WERI-Rb-1 (cell line): Measurements from ENCODE around the gene CELA3A.
"Not testable (repeated sequence)": the region's sequence is repeated elsewhere in the genome, so short reads cannot be mapped to it uniquely, and the experiment has no call there.

Source experiments
- DNase-seq: peaks from one replicate; pipeline ENCODE4 v3.0.0-alpha.2; 2020
- H3K27ac ChIP-seq: fragments of 250-450 bp; sonication (Bioruptor Pico); 2 replicates; pipeline ENCODE4 v1.5.1; 2020; ENCODE audit warnings: mild to moderate bottlenecking, moderate library complexity
- H3K27me3 ChIP-seq: fragments of 250-450 bp; sonication (Bioruptor Pico); 2 replicates; pipeline ENCODE4 v1.5.1; 2021; ENCODE audit warnings: mild to moderate bottlenecking, low read depth, moderate library complexity; ENCODE audit not compliant: insufficient read depth, severe bottlenecking
- H3K36me3 ChIP-seq: fragments of 250-450 bp; sonication (Bioruptor Pico); 2 replicates; pipeline ENCODE4 v1.5.1; 2020; ENCODE audit warnings: mild to moderate bottlenecking, moderate library complexity
- H3K4me3 ChIP-seq: 2 replicates; pipeline ENCODE4 v1.5.1; 2011; ENCODE audit warnings: low read depth, mild to moderate bottlenecking, control low read depth, low read length
- H3K9me3 ChIP-seq: fragments of 250-450 bp; sonication (Bioruptor Pico); 2 replicates; pipeline ENCODE4 v1.5.1; 2021; ENCODE audit warnings: mild to moderate bottlenecking, moderate library complexity; ENCODE audit not compliant: severe bottlenecking
- TF ChIP-seq, protein P1 (sequence below): IDR thresholded peaks from 2 replicates; pipeline ENCODE4 v1.5.1; 2011; ENCODE audit warnings: low read depth, mild to moderate bottlenecking, control low read depth, inconsistent platforms, low read length

The CELA3A gene

DNA sequence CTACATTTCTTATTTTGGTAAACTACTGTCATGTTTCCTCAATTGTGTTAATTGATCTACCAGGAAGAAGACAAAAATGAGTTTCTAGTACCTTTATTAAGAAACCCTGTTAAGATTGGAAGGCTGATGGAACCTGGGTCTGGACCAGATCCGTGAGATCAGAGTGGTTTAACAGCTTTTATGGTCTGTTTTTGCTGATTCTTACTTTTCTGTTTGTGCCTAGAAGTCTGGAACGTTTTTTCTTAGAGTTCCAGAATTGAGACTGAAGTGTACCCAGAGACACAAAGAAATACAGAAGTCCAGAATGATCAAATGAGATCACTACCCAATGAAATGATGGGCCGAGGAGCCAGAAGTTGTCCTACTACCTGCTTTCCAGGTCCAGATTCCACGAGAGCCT, 28.6 kb downstream of the CELA3A start:
- no peak for DNase-seq
- TF ChIP-seq, protein P1, sequence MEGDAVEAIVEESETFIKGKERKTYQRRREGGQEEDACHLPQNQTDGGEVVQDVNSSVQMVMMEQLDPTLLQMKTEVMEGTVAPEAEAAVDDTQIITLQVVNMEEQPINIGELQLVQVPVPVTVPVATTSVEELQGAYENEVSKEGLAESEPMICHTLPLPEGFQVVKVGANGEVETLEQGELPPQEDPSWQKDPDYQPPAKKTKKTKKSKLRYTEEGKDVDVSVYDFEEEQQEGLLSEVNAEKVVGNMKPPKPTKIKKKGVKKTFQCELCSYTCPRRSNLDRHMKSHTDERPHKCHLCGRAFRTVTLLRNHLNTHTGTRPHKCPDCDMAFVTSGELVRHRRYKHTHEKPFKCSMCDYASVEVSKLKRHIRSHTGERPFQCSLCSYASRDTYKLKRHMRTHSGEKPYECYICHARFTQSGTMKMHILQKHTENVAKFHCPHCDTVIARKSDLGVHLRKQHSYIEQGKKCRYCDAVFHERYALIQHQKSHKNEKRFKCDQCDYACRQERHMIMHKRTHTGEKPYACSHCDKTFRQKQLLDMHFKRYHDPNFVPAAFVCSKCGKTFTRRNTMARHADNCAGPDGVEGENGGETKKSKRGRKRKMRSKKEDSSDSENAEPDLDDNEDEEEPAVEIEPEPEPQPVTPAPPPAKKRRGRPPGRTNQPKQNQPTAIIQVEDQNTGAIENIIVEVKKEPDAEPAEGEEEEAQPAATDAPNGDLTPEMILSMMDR: no peak
- H3K4me3 ChIP-seq: no peak overlapping the region
- H3K27ac ChIP-seq: no peak overlapping the region
- peaks cover 7% of the 10 kb centered on the region for H3K36me3 ChIP-seq
- no peaks in the 10 kb centered on the region for H3K9me3 ChIP-seq
- no peaks in the 10 kb centered on the region for H3K27me3 ChIP-seq

DNA sequence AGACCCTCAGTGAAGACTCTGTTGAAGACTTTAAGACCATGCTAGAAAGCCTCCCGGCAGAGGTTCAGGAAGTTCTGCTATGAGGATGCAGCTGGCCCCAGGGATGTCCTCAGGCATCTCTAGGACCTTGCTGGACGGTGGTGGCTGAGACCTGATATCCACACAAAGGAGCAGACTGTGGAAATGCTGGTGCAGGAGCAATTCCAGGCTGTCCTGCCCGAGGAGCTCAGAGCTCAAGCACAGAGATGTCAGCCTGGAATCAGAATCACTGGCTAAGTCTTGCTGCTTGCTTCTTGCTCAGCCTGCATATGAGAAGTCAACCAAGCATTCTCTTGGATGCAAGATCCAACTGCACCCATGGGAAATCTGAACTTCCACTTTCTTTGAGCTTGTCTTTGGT, 29.0 kb downstream of the CELA3A start:
- TF ChIP-seq, protein P1: no peak
- H3K4me3 ChIP-seq: no peak overlapping the region
- peaks cover 5% of the 10 kb centered on the region for H3K36me3 ChIP-seq
- H3K27me3 ChIP-seq: no peaks in the 10 kb centered on the region
- H3K27ac ChIP-seq: no peak overlapping the region
- no peak for DNase-seq
- no peaks in the 10 kb centered on the region for H3K9me3 ChIP-seq

DNA sequence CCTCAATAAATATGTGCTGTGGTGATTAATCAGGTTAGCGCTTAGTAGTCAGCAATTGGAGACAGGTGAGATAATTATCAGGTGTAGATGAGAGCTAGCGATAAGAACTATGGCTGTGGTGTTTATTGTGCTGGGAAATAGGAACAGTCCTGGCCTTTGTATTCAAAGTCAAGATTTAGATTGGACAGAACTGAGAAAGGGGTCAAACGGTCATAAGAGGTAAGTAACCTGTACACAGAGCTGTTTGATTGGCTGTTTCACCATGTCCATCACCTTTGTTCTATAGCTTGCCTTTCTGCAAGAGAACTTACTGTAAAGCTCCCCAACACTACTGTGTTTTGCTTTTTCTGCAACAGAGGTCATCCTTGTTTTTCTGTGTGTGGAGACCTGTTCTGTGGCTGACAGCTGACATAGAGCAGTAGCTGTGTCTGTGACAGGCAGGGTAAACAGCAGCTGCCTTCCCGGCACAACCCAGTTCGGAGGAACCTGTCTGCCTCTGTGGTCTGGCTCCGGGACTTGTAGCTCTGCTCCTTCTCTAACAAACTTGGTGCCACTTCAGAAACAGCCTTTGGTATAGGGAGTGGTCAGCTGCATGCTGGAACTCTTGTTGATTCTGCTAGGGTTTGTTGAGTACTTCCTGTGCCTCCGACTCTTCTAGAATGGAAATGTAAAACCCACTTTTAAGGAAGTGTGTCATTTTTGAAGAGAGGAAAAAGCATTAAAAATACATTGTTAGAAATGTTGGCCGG, 29.9 kb downstream of the CELA3A start:
- no peaks in the 10 kb centered on the region for H3K27me3 ChIP-seq
- no peak for DNase-seq
- H3K36me3 ChIP-seq: peaks cover 3% of the 10 kb centered on the region

DNA sequence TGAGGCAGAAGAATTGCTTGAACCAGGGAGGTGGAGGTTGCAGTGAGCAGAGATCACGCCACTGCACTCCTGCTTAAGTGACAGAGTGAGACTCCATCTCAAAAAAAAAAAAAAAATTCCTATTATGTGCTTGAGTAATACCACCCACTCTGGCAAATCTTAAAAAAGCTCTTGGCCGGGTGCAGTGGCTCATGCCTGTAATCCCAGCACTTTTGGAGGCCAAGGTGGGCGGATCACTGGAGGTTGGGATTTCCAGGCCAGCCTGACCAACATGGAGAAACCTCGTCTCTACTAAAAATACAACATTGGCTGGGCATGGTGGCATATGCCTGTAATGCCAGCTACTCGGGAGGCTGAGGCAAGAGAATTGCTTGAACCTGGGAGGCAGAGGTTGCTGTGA, 33.4 kb downstream of the CELA3A start:
- not testable (repeated sequence) for H3K9me3 ChIP-seq

More for the DNA sequence above, 29.9 kb downstream of the CELA3A start:
- H3K9me3 ChIP-seq: no peaks in the 10 kb centered on the region
- H3K4me3 ChIP-seq: no peak overlapping the region
- no peak overlapping the region for H3K27ac ChIP-seq
- TF ChIP-seq, protein P1: no peak

DNA sequence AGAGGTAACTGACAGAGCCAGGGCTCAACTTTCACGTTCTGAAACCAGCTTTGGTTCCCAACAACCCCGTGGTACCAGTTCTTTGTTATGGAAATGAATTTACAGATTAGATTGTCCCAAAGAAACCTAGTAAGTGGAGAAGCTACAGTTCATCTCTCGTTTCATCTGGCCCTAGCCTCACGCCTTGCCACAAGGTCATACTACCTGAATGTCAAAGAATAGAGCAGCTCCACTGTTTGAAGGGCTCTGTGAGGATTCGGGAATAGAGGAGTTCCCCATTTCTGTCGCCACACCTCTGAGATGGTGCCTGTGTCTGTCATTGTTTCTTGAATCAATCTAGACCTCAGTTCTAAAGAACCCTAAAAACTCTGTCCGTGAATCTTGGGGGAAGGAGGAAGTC, 36.1 kb downstream of the CELA3A start:
- DNase-seq: no peak
- Histone ChIP-seq H3K27ac (no peak overlapping the region), H3K36me3 (no peaks in the 10 kb centered on the region), H3K4me3 (no peak overlapping the region), H3K9me3 (no peaks in the 10 kb centered on the region), H3K27me3 (no peaks in the 10 kb centered on the region)
- TF ChIP-seq, protein P1: no peak

More for the DNA sequence above, 33.4 kb downstream of the CELA3A start:
- DNase-seq, H3K27me3 ChIP-seq, H3K27ac ChIP-seq, H3K4me3 ChIP-seq, H3K36me3 ChIP-seq: not testable (repeated sequence)

DNA sequence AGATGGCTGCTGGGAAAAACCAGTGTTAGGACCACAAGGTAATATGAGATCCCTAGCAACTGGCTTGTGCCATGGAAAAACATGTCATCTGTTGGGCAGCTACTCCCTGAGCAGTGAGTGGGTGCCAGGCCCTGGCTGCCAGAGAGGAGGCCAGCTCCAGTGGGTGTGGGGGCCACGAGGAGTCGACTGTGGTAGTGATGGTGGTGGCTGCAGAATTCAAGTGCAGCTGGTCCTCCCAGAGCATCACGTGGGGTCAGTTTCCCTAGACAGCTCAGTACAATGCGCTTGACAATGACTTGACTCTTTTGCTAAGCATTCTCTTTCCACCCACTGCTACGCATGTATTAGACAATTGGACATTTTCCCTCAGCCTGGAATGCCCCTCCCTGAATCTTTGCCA, 36.6 kb downstream of the CELA3A start:
- no peak for DNase-seq
- TF ChIP-seq, protein P1: no peak
- no peaks in the 10 kb centered on the region for H3K9me3 ChIP-seq
- no peak overlapping the region for H3K4me3 ChIP-seq
- no peaks in the 10 kb centered on the region for H3K36me3 ChIP-seq
- H3K27ac ChIP-seq: no peak overlapping the region
- H3K27me3 ChIP-seq: no peaks in the 10 kb centered on the region
